A172 (cell line): ENCODE results near the gene USP43. TPM values are rescaled to one million over a fixed set of nuclear protein-coding genes. Genes with fewer than 3 reads are reported as not detected.
"Not testable (repeated sequence)": the region's sequence is repeated elsewhere in the genome, so short reads cannot be mapped to it uniquely, and the experiment has no call there.

Experiments
- DNase-seq: peaks from one replicate; pipeline ENCODE4 v3.0.0-alpha.2; 2015; ENCODE audit warnings: low spot score
- total RNA-seq: library from RNA; depleted of rRNA; stranded (reverse); fragments of >200 nt; shearing (Covaris generic); gene quantifications from 2 replicates; pipeline ENCODE4 v1.2.3, GENCODE V29; 2014; rRNA removed

USP43 gene, protein sequence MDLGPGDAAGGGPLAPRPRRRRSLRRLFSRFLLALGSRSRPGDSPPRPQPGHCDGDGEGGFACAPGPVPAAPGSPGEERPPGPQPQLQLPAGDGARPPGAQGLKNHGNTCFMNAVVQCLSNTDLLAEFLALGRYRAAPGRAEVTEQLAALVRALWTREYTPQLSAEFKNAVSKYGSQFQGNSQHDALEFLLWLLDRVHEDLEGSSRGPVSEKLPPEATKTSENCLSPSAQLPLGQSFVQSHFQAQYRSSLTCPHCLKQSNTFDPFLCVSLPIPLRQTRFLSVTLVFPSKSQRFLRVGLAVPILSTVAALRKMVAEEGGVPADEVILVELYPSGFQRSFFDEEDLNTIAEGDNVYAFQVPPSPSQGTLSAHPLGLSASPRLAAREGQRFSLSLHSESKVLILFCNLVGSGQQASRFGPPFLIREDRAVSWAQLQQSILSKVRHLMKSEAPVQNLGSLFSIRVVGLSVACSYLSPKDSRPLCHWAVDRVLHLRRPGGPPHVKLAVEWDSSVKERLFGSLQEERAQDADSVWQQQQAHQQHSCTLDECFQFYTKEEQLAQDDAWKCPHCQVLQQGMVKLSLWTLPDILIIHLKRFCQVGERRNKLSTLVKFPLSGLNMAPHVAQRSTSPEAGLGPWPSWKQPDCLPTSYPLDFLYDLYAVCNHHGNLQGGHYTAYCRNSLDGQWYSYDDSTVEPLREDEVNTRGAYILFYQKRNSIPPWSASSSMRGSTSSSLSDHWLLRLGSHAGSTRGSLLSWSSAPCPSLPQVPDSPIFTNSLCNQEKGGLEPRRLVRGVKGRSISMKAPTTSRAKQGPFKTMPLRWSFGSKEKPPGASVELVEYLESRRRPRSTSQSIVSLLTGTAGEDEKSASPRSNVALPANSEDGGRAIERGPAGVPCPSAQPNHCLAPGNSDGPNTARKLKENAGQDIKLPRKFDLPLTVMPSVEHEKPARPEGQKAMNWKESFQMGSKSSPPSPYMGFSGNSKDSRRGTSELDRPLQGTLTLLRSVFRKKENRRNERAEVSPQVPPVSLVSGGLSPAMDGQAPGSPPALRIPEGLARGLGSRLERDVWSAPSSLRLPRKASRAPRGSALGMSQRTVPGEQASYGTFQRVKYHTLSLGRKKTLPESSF
- total RNA-seq = 3.1 and 3.7 TPM in 2 replicates

DNA sequence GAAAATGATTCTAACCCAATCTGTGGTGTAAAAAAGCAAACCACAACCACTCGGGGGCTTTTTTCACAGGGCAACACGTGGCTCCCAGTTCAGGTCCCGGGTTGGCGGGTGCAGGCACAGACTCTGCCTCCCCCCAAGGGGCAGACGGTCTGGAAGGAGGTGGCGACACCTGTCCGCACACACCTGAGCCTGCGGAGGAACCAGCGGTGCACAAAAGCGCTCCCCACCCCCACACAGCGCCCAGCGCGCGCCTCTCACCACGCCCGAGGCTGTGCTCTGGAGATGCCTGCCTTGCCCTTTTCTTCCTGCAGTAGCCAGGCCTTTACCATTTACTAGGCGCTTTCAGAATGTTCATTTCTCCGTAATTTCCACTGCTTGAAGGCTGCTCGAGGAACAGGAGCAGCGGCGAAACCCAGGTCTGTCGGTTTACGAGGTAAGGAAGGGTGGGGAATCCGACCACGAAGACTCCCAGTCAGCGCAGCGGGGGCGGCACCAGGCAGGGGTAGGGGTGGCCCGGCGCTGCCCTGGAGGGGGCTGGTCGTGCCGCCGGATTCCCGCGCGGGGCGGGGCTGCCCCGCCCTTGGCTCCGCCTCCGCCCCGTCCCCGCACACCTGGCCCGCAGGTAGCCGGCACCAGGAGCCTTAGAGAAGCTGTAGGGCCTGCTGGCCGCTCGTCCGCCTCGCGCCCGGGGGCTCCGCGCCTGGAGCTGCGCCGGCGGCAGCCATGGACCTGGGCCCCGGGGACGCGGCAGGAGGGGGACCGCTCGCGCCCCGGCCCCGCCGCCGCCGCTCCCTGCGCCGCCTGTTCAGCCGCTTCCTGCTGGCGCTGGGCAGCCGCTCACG, at the start of gene USP43:
USP43 (plus strand) TSS at position 608 of the 842 bp plus-strand sequence; CDS start at position 724, 116 bp downstream.
- peak; percentile 29 for DNase-seq

DNA sequence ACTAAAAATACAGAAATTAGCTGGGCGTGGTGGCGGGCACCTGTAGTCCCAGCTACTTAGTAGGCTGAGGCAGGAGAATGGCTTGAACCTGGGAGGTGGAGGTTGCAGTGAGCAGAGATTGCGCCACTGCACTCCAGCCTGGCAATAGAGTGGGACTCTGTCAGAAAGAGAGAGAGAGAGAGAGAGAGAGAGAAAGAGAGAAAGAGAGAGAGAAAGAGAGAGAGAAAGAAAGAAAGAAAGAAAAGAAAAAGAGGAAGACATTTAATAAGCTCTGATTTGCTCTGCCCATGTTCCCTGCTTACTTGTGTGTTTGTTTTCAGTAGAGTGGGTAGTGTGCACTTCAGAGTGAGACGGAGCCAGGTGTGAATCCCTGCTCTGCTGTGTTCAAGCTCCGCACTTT, 47.7 kb upstream of the USP43 start:
- not testable (repeated sequence) for DNase-seq

DNA sequence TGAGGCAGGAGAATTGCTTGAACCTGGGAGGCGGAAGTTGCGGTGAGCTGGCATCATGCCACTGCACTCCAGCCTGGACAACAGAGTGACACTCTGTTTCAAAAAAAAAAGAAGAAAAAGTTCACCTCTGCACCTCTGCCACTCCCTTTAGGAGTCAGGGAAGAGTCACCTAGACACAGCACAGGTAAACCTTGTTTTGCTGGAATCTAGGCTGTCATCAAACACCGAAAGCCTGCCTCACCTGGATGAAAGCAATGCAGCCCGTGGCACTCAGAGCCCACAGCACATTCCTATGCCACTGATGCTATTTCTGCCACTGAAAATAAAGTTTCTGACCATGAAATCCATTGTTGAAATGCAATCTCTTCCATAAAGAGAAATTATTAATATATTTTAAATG, 46.7 kb upstream of the USP43 start:
- no peak for DNase-seq

DNA sequence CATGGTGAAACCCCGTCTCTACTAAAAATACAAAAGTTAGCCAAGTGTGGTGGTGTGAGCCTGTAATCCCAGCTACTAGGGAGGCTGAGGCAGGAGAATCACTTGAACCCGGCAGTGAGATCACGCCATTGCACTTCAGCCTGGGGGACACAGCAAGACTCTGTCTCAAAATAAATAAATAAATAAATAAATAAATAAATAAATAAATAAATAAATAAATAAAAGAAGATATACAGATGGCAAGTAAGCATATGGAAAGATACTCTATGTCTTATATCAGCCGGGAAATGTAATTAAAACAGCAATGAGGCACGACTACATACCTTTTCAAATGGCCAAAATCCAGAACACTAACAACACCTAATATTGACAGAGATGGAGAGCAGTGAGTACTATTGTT, 40.7 kb upstream of the USP43 start:
- not testable (repeated sequence) for DNase-seq

DNA sequence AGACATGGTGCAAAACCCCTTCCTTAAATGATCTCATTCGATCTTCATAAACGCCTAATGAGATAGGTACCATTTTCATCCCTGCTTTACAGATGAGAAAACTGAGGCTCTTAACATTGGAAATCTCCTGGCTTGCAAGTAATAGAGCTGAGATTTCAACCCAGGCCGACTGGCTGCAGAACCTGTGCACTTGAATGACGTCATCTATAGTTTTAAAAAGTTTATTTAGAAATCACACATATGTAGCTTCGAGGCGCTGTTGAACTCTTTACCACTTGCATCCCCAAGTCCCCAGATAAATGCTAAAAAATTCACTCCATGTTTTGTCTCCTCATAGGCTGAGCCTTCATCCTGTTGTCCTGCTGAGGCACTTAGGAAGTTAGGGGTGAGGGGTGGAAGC, 38.9 kb upstream of the USP43 start:
- no peak for DNase-seq

DNA sequence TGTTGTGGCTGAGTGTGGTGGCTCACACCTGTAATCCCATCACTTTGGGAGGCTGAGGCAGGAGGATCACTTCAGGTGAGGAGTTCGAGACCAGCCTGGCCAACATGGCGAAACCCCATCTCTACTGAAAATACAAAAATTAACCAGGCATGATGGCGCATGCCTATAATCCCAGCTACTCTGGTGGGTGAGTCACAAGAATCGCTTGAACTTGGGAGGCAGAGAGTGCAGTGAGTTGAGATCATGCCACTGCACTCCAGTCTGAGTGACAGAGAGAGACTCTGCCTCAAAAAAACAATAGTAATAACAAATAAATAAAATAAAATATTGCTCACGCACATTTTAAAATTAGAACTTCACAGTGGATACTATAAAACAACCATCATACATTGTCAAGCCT, 38.3 kb upstream of the USP43 start:
- not testable (repeated sequence) for DNase-seq

DNA sequence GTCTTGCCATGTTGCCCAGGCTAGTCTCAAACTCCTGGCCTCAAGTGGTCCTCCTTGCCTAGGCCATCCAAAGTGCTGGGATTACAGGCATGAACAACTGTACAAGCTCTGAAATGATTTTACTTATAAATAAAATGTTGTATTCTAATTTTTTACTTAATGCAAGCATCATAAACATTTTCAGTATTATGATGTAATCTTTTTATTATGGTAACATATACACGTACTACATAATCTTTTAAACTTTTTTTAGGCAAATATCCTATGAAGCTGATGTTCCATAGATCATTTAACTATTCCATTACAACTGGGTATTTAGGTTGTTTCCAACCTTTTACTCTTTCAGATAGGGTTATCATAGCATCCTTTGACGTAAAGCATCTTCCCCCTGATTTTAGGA, 33.8 kb upstream of the USP43 start:
- no peak for DNase-seq

DNA sequence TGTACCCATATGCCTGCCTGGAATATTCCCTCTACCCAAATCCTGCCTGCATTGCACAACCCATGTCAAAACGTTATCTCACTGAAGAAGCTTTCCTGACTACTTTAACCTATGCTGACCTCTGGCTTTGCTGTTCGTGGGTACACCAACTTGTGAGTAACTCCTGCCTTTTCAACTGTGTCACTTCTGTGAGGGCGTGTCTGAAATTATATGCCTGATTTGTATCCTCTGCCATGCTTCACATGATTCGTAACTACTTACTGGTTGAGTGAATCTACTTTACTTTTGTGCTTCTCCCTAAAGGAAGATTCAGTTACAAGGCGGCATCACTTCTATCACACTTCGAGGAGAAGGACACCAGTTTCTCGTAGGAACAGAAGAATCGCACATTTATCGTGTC, 33.3 kb upstream of the USP43 start:
- no peak for DNase-seq

DNA sequence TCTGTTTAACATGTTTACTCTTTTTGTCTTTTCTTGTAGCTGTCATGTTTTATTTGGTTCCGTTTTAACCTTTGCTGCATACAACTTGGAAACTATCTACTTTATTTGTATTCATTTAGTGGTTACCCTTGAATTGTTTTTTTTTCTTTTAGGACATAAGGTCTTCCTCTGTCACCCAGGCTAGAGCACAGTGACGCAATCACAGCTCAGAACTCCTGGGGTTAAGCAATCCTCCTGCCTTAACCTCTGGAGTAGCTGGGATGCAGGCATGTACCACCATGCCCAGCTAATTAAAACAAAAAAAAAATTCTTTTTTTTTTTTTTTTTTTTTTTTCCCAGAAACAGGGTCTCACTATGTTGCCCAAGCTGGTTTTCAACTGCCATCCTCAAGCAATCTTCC, 29.8 kb upstream of the USP43 start:
- no peak for DNase-seq

DNA sequence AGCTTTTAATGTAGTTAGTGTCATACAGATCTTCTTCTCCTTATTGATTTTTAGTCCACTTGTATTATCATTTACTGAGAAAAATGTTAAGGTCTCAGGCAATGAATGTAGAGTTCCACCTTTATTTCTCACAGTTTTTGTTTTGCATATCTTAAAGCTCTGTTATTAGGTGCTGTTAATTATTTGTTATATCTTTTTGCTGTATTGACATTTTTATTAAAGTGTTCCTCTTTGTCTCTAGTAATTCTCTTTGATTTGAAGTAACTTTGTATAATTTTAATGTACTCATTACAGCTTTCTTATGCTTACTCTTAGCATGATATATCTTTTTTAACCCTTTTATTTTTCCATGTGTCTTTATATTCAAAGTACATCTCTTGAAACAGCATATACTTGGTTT, 22.4 kb upstream of the USP43 start:
- no peak for DNase-seq

DNA sequence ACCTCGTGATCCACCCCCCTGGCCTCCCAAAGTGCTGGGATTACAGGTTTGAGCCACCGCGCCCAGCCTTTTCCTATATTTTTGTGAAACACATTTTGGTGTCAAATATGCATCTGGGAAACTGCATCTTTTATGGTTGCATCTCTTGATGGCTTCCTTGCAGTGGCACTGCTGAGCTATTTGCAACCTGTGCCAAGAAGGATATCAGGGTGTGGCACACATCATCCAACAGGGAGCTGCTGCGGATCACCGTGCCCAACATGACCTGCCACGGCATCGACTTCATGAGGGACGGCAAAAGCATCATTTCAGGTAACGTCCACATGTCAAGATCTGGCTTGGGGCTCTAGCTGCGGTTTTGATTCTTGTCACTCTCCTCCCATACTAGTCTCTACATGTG, 16.8 kb upstream of the USP43 start:
- DNase-seq = no peak

DNA sequence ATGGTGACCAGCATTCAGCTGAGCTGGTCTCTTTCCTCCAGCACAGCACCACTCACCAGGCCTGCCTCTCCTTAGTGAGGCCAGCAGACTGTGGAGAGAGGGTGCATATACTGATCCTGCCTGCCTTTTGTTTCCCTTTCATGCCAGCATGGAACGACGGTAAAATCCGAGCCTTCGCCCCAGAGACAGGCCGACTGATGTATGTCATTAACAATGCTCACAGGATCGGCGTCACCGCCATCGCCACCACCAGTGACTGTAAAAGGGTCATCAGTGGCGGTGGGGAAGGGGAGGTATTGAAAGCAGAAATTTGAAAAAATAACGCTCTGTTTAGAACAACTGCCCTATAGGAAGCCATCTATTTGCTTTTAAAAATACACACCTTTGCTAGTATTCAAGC, 12.6 kb upstream of the USP43 start:
- DNase-seq = no peak

DNA sequence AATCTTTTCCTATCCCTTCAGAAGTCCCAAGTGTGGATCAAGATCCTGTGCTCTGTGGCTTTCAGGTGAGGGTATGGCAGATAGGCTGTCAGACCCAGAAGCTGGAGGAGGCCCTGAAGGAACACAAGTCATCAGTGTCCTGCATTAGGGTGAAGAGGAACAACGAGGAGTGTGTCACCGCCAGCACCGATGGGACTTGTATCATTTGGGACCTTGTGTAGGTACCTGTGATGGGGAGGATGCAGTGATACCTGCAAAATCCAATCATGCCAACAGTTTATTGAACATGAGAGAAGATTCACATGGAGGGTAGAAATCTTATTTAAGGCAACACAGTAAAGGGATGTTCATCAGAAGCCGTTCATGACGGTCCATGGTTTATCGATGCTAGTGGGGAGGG, 10.0 kb upstream of the USP43 start:
- no peak for DNase-seq

DNA sequence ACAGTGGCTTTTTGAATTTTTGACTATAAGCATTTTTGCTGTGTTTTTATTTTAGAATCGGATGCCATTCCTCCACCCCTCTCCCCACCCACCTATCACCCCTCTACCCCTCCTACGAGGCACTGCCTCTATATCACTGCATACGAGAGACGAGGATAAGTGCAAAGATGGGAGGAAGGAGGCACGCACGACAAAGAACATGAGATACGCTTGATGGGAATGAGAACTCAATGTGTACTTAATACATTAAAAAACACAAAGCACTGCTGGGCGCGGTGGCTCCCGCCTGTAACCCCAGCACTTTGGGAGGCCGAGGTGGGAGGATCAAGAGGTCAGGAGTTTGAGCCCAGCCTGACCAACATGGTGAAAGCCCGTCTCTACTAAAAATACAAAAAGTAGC, 8.8 kb upstream of the USP43 start:
- DNase-seq = no peak

DNA sequence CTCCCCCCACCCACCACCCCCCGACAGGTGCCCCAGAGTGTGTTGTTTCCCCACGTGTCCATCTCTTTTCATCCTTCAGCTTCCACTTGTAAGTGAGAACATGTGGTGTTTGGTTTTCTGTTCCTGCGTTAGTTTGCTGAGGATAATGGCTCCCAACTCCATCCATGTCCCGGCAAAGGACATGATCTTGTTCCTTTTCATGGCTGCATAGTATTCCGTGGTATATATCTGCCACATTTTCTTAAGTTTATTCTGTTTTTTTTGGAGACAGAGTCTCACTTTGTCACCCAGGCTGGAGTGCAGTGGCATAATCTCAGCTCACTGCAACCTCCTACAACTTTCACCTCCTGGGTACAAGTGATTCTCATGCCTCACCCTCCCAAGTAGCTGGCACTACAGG, 4.9 kb upstream of the USP43 start:
- DNase-seq = not testable (repeated sequence)

DNA sequence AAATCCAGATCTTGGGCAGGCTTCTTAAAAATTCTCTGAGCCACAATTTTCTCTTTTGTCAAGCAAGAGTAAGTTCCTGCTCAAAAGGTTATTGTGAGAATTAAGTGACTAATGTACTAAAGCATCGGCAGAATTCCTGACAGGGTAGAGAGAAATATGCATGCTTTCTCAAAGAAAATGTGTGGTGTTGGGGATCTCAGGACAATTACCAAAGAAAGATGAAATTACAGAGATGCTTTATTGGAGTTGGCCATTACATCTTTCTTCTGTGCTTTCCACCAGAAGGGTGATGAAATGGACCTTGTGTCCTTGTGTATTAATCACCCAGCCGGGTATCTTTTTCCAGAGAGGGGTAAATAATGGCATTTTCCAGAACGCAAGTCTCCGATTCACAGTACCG, 1.7 kb upstream of the USP43 start:
- no peak for DNase-seq

DNA sequence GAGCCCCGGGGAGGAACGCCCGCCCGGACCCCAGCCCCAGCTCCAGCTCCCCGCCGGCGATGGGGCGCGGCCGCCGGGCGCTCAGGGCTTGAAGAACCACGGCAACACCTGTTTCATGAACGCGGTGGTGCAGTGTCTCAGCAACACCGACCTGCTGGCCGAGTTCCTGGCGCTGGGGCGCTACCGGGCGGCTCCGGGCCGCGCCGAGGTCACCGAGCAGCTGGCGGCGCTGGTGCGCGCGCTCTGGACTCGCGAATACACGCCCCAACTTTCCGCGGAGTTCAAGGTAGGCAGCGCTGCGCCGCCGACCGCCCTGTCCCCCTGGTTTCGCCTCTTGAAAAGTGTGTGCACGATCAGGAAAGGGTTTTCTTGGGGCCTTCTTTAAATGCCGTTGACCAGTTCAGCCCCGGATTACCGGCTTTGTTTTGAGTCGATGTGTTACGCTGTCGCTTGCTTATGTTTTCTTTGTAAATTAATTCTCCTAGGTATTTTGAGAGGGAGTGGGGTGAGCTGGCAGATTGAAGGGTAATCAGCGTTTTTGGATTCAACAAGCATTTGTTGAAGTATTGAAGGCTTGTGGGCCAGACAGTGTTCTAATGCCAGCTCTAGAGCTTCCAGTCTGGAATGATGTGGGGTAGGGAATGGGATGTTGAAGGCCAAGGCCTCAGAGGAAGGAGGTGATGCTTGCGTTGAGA, 681 bp downstream of the USP43 start:
- no peak for DNase-seq

DNA sequence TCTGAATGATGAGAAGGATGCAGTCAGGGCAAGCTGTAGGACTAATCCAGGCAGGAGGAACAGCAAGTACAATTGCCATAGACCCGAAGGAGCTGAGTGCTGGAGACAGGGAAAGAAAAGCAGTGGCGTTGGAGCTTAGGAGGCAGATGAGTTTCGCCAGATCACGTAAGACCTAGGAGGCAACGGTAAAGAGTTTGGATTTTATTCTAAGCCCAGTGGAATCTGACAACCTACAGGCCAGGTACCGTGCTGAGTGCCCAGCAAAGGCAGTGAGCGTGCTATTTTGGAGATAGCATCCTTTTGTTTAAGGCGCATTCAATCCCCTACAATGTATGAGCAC, 1.2 kb downstream of the USP43 start:
- no peak for DNase-seq

DNA sequence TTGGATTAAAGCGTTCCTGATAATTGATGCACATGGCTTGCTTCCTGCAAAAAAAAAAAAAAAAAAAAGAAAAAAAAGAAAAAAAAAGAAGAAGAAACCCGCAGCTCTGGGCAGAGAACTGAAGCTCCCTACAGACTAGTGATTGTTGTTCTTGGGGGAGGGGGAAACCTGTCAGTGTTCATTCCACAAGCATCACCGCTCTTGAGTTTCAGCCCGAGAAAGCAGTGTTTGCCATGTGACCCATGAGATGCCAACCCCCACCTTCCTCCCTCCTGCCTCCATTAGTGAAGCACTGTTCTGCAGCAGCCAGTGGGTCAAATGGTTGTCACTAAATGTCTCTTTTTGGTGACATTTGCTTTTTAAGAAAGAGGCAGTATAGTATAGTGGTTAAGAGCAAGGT, 1.7 kb downstream of the USP43 start:
- DNase-seq = no peak

DNA sequence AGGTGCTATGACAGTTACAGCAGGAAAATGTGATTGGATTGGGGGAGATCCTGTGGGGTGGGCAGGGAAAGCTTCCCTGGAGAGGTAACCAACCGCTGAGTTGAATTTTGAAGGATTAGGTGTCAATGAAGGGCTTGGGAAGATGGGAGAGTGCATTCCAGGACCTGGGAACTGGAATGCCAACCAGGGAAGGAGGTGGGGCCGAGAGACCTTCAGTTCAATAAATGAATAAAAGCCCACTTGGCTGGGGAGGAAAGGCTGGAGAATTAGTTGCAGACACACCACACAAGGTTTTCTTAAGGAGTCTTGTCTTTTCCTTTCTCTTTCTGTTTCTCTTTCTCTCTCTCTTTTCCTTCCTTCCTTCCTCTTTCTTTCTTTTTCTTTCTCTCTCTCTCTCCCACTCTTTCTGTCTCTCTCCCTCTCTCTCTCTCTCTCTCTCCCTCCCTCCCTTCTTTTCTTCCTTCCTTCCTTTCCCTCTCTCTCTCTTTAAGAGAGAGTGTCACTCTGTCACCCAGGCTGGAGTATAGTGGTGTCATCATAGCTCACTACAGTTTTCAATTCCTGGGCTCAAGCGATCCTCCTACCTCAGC, 3.3 kb downstream of the USP43 start:
- no peak for DNase-seq
